Activated CD8-positive, alpha-beta memory T cell treated with anti-CD3 and anti-CD28 coated beads, Interleukin-2, amount 50 U/mL, for 24 hours (primary cell): ENCODE data around the gene LTBP4.
"Not testable (repeated sequence)": the region's sequence is repeated elsewhere in the genome, so short reads cannot be mapped to it uniquely, and the experiment has no call there.

Experiments used
- DNase-seq: peaks from one replicate; pipeline ENCODE4 v3.0.0-alpha.2; 2020; ENCODE audit errors: extremely low read depth

The LTBP4 gene

GRCh38 chr19:40627486-40628279 lies 26.5 kb downstream of the LTBP4 start:
- DNase-seq = no peak

- no peak for DNase-seq
These were observed 28.2 kb downstream of the LTBP4 start for GRCh38 chr19:40629346-40629745.

GRCh38 chr19:40630571-40631160 lies 29.5 kb downstream of the LTBP4 start:
- DNase-seq = no peak

GRCh38 chr19:40632311-40633036 lies 31.3 kb downstream of the LTBP4 start:
- DNase-seq = no peak

GRCh38 chr19:40633207-40633606 lies 32.0 kb downstream of the LTBP4 start:
- DNase-seq = no peak

GRCh38 chr19:40638327-40638726 lies 37.2 kb downstream of the LTBP4 start:
- DNase-seq = no peak

- DNase-seq = no peak
These were observed 38.4 kb downstream of the LTBP4 start for GRCh38 chr19:40639638-40639982.

DNA sequence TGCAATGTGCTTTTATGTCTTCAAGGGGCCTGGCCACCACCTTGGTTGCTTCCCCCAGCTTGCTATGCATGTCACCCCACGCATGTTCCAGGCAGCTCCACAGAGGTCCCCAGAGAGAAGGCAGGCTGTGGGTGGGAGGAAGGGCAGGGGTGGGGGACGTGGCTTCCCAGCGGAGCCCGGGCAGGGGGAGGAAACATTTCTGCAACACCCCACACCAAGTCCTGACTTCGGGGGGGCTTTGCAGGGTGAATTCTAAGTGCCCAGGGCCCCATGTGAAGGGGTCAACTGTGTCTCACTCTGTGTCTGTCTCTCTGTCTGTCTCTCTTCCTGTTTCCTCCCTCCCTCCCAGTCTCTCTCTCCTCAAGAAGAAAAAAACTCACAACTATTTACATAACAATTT lies 39.6 kb downstream of the LTBP4 start:
- DNase-seq = no peak

GRCh38 chr19:40641281-40641680 lies 40.1 kb downstream of the LTBP4 start:
- no peak for DNase-seq

DNA sequence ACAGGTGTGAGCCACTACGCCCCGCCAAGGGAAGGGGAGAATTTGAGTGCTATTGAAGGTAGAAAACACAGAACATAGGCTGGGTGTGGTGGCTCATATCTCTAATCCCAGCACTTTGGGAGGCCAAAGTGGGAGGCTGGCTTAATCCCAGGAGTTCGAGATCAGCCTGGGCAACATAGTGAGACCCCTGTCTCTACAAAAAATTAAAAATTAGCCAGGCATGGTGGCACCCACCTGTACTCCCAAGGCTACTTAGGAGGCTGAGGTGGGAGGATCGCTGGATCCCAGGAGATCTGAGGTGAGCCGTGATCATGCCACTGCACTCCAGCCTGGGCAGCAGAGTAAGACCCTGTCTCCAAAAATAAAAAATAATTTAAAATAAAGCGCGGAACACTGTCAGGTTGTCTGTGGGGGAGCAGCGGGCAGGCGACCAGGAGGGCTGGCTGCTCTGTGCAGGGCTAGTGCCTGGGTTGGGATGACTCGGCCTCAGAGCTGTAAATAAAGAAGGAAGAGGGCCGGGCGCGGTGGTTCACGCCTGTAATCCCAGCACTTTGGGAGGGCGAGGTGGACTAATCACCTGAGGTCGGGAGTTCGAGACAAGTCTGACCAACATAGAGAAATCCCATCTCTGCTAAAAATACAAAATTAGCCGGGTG lies 41.0 kb downstream of the LTBP4 start:
- DNase-seq = no peak

DNA sequence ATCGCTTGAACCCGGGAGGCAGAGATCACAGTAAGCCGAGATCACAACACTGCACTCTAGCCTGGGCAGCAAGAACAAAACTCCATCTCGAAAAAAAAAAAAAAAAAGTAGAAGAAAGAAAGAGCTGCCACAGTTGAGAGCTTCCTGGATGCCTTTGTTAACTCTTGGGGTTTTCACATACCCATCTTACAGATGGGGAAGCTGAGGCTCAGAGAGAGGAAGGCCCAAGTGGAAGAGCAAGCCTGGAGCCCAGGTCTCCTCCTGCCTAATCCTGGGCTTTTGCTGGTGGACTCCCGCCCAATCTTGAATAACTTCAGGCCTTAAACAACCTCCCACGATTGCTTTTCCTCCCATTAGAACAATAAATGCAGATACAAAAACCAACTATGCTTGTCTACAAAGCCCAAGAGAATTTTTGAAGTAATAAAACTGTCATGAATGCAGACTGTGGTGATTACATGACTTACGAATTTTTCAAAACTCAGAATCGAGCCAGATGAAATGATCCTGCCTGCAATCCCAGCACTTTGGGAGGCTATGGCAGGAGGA lies 41.7 kb downstream of the LTBP4 start:
- DNase-seq = no peak

DNA sequence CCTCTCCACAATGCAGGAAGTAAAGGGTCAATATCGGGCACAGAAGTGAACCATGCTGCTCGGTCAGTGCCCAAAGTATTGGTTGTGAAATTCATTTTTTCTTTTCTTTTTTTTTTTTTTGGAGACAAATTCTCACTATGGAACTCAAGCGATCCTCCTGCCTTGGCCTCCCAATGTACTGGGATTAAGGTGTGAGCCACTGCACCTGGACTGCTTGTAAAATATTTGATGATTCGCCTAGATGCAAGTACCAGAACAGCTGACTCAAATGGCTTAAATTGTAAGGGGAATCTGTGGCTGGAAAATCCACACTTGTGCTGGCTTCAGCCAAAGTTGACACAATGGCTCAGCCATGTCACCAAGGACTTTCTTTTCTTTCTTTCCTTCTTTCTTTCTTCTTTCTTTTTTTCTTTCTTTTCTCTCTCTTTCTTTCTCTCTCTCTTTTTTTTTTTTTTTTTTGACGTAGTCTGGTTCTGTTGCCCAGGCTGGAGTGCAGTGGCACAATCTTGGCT lies 45.6 kb downstream of the LTBP4 start:
- DNase-seq = no peak

DNA sequence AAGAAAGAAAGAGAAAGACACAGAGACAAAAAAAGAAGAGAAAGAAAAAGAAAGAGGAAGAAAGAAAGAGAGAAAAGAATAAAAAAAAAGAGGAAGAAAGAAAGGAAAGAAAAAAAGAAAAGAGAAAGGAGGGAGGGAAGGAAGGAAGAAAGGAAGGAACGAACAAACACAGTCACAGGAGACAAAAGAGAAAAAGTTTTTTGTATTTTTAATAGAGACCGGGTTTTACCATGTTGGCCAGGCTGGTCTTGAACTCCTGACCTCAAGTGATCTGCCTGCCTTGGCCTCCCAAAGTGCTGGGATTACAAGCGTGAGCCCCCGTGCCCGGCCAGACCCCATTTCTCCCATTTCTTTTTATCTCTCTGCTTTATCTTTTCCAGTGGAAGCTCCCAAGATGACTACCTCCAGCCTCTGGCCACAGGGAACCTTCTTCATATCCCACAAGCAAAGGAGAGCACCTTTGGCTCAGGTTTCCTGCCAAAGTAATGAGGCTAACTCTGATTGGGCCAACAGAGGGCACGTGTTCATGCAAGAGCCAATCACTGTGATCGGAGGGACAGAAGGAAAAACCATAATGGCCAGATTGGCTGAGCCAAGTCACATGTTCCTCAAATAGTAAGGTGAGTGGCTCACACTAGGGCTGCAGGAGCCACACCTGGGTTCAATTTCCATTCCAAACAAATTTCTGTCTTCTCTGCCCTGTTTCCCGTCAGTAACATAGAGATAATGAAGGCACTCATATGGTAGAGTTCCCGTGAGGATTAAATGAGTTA lies 48.9 kb downstream of the LTBP4 start:
- not testable (repeated sequence) for DNase-seq

GRCh38 chr19:40650749-40651305 lies 49.7 kb downstream of the LTBP4 start:
- DNase-seq = no peak

GRCh38 chr19:40652303-40652702 lies 51.1 kb downstream of the LTBP4 start:
- not testable (repeated sequence) for DNase-seq

GRCh38 chr19:40655684-40656083 lies 54.5 kb downstream of the LTBP4 start:
- not testable (repeated sequence) for DNase-seq

GRCh38 chr19:40658031-40658430 lies 56.9 kb downstream of the LTBP4 start:
- no peak for DNase-seq

DNA sequence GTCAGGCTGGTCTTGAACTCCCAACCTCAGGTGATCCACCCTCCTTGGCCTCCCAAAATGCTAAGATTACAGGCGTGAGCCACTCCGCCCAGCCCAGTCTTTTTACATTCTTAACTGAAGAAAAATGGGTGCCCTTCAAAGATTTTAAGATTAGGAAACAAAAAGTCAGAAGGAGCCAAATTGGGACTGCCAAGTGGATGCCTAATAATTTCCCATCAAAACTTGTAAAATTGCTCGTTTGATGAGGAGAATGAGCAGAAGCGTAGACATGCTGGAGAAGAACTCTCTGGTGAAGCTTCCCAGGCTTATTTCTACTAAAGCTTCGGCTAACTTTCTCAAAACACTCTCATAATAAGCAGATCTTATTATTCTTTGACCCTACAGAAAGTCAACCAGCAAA lies 57.9 kb downstream of the LTBP4 start:
- DNase-seq = no peak

DNA sequence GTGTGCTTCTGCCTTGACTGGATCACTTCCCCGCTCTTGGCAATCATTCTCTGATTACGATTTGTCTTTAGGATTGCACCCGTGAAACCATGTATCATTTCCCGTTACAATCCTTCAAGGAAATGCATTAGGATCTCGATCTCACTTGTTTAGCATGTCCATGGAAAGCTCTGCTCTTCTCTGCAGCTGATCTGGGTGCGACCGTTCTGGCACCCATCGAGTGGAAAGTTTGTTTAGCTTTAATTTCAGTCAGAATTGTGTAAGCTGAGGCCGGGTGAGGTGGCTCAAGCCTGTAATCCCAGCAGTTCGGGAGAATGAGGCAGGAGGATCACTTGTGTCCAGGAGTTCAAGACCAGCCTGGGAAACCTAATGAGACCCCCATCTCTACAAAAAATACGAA lies 58.4 kb downstream of the LTBP4 start:
- DNase-seq = no peak

DNA sequence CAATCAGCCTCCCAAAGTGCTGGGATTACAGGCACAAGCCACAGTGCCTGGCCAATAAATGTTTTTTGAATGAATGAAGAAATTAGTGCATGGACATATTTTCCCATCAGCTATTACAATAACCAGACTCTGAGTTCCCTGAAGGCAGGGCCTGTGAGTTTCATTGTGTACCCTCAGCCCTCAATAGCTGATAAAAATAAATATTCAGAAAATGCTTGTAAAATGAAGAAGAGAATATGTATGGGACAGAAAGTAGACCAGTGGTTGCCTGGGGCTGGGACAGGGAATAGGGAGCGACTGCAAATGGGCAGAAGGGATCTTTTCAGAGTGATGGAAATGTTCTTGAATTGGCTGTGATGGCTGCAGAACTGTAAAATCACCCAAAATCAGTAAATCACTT lies 60.4 kb downstream of the LTBP4 start:
- no peak for DNase-seq
